Natural killer cell (primary cell): ENCODE measurements around the gene S100A2. TPM values are rescaled to one million over a fixed set of nuclear protein-coding genes. Genes with fewer than 3 reads are reported as not detected.

Experiments used
- ATAC-seq, 3 donors: fragments of 150-1000 bp in 2 of 3; fragments of 200-7000 bp in 1 of 3; cut with Tn5 transposase; 1 replicate in 1 of 3; 2 replicates in 2 of 3; pipeline ENCODE4 v1.10.0; 2021; ENCODE audit warnings: mild to moderate bottlenecking in 2 of 3, moderate library complexity in 2 of 3
- DNase-seq, 2 donors: peaks; one replicate each; pipeline versions ENCODE4 v3.0.0 to v3.0.0-alpha.2; 2013 to 2021; ENCODE audit warnings: mixed read lengths in 1 of 2
- H3K27ac ChIP-seq: one replicate; pipeline ENCODE4 v1.5.1; 2013; ENCODE audit warnings: mild to moderate bottlenecking, low read length
- H3K27me3 ChIP-seq: one replicate; pipeline ENCODE4 v1.6.1; 2013; ENCODE audit warnings: low read length; ENCODE audit not compliant: control insufficient read depth, insufficient read depth
- H3K36me3 ChIP-seq: one replicate; pipeline ENCODE4 v1.6.1; 2013; ENCODE audit warnings: low read length; ENCODE audit not compliant: control insufficient read depth, insufficient read depth
- H3K4me1 ChIP-seq: one replicate; pipeline ENCODE4 v1.6.1; 2013; ENCODE audit warnings: low read length; ENCODE audit not compliant: control insufficient read depth, insufficient read depth
- H3K4me3 ChIP-seq: one replicate; pipeline ENCODE4 v1.5.1; 2013; ENCODE audit warnings: low read length
- H3K9me3 ChIP-seq: one replicate; pipeline ENCODE4 v1.6.1; 2013; ENCODE audit warnings: low read length; ENCODE audit not compliant: control insufficient read depth, insufficient read depth
- H3K27ac Mint-ChIP-seq, 2 donors: one replicate each; pipeline ENCODE4 v1.8.0; 2022; ENCODE audit warnings: mild to moderate bottlenecking in 2 of 2, mixed read lengths in 2 of 2, moderate library complexity in 1 of 2
- H3K27me3 Mint-ChIP-seq, 2 donors: one replicate each; pipeline ENCODE4 v1.8.0; 2022; ENCODE audit warnings: low read depth in 2 of 2, mixed read lengths in 2 of 2
- H3K36me3 Mint-ChIP-seq: one replicate; pipeline ENCODE4 v1.8.0; 2022; ENCODE audit warnings: mixed read lengths
- H3K4me1 Mint-ChIP-seq, 2 donors: one replicate each; pipeline ENCODE4 v1.8.0; 2022; ENCODE audit warnings: mixed read lengths in 2 of 2
- H3K4me3 Mint-ChIP-seq: one replicate; pipeline ENCODE4 v1.8.0; 2022; ENCODE audit warnings: mild to moderate bottlenecking, moderate library complexity, mixed read lengths
- H3K9me3 Mint-ChIP-seq, 2 donors: one replicate each; pipeline ENCODE4 v1.8.0; 2022; ENCODE audit warnings: mixed read lengths in 2 of 2
- WGBS: methylation state at CpG from one replicate; pipeline ENCODE4 v1.1.7; 2013; ENCODE audit warnings: missing lambda C conversion rate; ENCODE audit not compliant: insufficient coverage; 5-methylcytosine and 5-hydroxymethylcytosine counted together
- intact Hi-C: fragments of 100-400 bp; cut with micrococcal nuclease; formaldehyde crosslinking; loops from one replicate; pipeline ENCODE4 v1.14.2; 2022
- total RNA-seq, 4 donors: library from RNA; stranded (reverse); fragments of 120-200 nt in 1 of 4; gene quantifications; one replicate each; pipeline versions ENCODE4 v1.2.3 to v1.2.4, GENCODE V29; 2013 to 2022
- TF ChIP-seq, protein P1 (sequence below): fragments of 200-600 bp; IDR thresholded peaks from one replicate; pipeline ENCODE4 v1.8.0; 2022; ENCODE audit warnings: antibody characterized with exemption

Gene S100A2
- total RNA-seq, 3 donors from 2014 or later (not counting 1 experiment from before 2014, with no cell fraction given), result not detected

DNA sequence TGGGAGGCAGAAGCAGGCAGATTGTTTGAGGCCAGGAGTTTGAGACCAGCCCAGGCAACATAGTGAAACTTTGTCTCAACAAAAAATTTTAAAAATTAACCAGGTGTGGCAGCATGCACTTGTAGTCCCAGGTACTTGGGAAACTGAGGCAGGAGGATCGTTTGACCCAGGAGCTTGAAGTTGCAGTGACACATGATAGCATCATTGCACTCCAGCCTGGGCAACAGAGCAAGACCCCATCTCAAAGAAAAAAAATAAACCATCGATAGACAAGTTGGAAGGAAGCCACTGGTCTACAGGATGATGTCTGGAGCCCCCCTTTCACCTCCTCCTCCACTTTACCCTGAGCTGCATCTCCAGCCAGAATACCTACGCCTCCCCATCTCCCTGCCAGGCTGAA is 46.4 kb downstream of the S100A2 start:
- Histone ChIP-seq H3K36me3 (no peaks in the 10 kb centered on the region), H3K4me3 (no peak overlapping the region), H3K4me1 (peaks cover 4% of the 10 kb centered on the region), H3K27ac (no peak overlapping the region), H3K27me3 (no peaks in the 10 kb centered on the region), H3K9me3 (no peaks in the 10 kb centered on the region)
- WGBS, result 90% methylated on average over 3 of the region's 3 CpGs
- Mint-ChIP-seq H3K36me3 (no peaks in the 10 kb centered on the region), H3K4me3 (no peak overlapping the region), H3K27ac (no peak overlapping the region), H3K9me3 (no peaks in the 10 kb centered on the region), H3K27me3 (no peaks in the 10 kb centered on the region), H3K4me1 (peaks cover 0 to 9% of the 10 kb centered on the region in 2 donors)
- TF ChIP-seq, protein P1, sequence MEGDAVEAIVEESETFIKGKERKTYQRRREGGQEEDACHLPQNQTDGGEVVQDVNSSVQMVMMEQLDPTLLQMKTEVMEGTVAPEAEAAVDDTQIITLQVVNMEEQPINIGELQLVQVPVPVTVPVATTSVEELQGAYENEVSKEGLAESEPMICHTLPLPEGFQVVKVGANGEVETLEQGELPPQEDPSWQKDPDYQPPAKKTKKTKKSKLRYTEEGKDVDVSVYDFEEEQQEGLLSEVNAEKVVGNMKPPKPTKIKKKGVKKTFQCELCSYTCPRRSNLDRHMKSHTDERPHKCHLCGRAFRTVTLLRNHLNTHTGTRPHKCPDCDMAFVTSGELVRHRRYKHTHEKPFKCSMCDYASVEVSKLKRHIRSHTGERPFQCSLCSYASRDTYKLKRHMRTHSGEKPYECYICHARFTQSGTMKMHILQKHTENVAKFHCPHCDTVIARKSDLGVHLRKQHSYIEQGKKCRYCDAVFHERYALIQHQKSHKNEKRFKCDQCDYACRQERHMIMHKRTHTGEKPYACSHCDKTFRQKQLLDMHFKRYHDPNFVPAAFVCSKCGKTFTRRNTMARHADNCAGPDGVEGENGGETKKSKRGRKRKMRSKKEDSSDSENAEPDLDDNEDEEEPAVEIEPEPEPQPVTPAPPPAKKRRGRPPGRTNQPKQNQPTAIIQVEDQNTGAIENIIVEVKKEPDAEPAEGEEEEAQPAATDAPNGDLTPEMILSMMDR, result no peak
- no peak for ATAC-seq
- DNase-seq, result no peak
- intact Hi-C loops, result no loop called here

DNA sequence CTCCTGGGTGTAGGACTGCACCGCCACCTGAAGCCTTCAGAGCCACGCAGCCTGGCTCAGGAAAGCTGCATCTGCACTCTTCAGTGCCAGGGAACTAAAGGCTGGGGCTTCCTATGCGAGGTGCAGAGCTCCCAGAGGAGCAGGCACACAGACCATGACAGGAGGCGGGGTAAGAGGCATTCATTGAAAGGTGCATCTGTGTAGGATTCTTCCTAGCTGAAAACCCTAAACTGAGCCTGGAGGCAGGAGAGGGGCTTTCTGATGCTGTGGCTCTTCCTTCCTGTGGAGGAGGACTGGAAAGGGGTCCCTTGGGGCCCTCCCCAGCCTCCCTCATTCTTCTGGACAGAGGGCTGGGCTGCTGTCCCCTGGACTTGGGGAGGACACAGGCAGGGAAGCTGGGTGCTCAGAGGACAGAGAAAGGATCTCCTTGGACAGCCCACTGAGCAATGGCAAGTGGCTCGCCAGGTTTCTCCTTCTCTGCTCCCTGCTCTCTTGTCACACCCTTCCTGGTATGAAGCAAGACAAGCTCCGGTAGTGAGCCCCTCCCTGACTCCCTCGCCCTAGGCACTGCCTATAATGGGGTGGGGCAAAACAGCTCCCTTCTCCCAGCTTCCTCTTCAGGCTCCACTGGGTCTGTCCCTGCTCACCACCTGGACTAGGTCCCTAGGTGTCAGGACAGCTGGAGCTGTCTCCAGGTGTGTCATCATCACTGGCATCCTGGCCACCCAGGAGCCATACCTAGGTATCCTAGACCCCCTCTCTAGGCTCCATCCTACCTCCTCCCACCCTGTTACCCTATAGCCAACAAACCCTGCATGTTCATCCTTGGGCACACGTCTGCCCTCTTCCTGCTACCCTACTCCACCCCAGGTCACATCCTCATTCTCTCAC is 49.9 kb downstream of the S100A2 start:
- TF ChIP-seq, protein P1, result no peak
- Mint-ChIP-seq H3K4me3 (no peak overlapping the region), H3K36me3 (no peaks in the 10 kb centered on the region), H3K27me3 (no peaks in the 10 kb centered on the region), H3K9me3 (no peaks in the 10 kb centered on the region), H3K27ac (no peak overlapping the region), H3K4me1 (peaks cover 0 to 8% of the 10 kb centered on the region in 2 donors)
- DNase-seq (no peak), ATAC-seq (peak in 1 of 3 donors; percentile 32)
- Histone ChIP-seq H3K4me1 (peaks cover 7% of the 10 kb centered on the region), H3K4me3 (no peak overlapping the region), H3K9me3 (no peaks in the 10 kb centered on the region), H3K36me3 (no peaks in the 10 kb centered on the region), H3K27me3 (no peaks in the 10 kb centered on the region), H3K27ac (no peak overlapping the region)
- intact Hi-C loops, result no loop called here
- 54% methylated on average over 8 of the region's 8 CpGs for WGBS

DNA sequence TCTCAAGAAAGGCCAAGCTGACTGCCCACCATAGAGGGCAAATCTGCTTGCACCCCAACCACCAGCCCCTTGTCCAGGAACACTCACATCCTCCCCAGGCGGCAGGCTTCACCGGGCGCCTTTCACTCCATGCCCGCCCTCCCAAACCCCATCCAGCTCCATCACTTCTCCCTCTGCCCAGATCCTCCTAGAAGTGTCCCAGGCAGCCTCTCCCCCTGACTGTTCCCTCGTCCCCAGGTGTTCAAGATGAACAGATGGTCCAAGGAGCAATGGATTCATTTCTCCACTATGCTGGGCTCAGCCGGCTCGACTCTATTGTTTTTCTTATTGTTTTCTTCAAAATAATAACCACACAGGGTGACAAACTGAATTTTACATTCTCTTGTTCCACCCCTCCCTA is 52.0 kb downstream of the S100A2 start:
- DNase-seq (no peak), ATAC-seq (no peak)
- Histone ChIP-seq H3K4me1 (peaks cover 7% of the 10 kb centered on the region), H3K27ac (no peak overlapping the region), H3K27me3 (no peaks in the 10 kb centered on the region), H3K4me3 (no peak overlapping the region), H3K9me3 (no peaks in the 10 kb centered on the region), H3K36me3 (no peaks in the 10 kb centered on the region)
- Mint-ChIP-seq H3K27ac (no peak overlapping the region), H3K36me3 (no peaks in the 10 kb centered on the region), H3K27me3 (no peaks in the 10 kb centered on the region), H3K9me3 (no peaks in the 10 kb centered on the region), H3K4me3 (no peak overlapping the region), H3K4me1 (peaks cover 0 to 10% of the 10 kb centered on the region in 2 donors)
- TF ChIP-seq, protein P1, result no peak
- intact Hi-C loops, result loop anchor here (5.0 kb wide), 1 partner anchor 474 kb away; the partner anchor contains the start of gene RAB13
- 92% methylated on average over 7 of the region's 7 CpGs for WGBS
